ENCODE measurements around the gene KCNG1.
"Not testable (repeated sequence)": the region's sequence is repeated elsewhere in the genome, so short reads cannot be mapped to it uniquely, and the experiment has no call there.

The KCNG1 gene

DNA sequence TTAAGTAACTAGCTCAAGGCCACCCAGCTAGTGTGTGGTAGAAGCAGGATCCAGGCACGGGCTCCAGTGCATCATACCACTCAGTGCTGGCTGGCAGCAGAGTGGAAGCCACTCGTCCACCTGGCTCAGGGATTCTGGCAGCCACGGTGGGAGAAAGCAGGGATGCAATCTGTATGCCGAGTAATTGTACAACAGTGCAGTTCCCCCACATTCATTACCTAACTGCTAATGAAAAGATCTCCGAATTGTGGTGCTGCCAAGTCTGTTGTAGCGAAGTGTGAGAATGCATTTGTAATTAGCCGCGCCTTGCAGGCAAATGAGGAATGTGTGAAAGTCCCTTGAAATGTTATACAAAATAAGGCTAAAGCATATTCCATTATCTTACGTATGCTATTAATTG, 29.0 kb downstream of the KCNG1 start:
- H3K4me3 ChIP-seq (ENCODE audit: low read length), result no peak overlapping the region
- TF ChIP-seq ZNF274 (IDR thresholded peaks at IDR 0.05; ENCODE audit: low read depth, low read length), result no peak

- TF ChIP-seq ZNF274 (IDR thresholded peaks at IDR 0.05; ENCODE audit: low read depth, low read length), result no peak
- H3K4me3 ChIP-seq (ENCODE audit: low read length), result no peak overlapping the region
Observed at GRCh38 chr20:50992733-50993457, 30.0 kb downstream of the KCNG1 start.

- TF ChIP-seq ZNF274 (IDR thresholded peaks at IDR 0.05; ENCODE audit: low read depth, low read length), result no peak
- no peak overlapping the region for H3K4me3 ChIP-seq (ENCODE audit: low read length)
Observed at GRCh38 chr20:50992336-50992732, 30.6 kb downstream of the KCNG1 start.

DNA sequence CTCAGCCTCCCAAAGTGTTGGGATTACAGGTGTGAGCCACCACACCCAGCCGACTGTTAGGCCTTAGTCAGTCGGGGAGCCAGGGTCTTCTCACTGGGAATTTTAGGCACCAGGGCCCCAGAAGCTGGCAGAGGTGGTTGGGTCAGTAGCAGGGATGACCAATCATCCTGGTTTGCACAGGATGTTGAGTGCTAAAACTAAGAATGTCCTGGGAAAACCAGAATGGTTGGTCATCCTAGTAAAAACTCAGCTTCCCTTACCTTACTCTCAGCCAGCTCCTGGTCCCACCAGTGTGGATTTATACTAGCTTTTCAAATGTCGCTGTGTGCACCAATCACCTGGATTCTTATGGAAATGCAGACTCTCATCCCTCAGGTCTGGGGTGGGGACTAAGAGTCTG, 31.8 kb downstream of the KCNG1 start:
- no peak overlapping the region for H3K4me3 ChIP-seq (ENCODE audit: low read length)
- TF ChIP-seq ZNF274 (IDR thresholded peaks at IDR 0.05; ENCODE audit: low read depth, low read length), result no peak

DNA sequence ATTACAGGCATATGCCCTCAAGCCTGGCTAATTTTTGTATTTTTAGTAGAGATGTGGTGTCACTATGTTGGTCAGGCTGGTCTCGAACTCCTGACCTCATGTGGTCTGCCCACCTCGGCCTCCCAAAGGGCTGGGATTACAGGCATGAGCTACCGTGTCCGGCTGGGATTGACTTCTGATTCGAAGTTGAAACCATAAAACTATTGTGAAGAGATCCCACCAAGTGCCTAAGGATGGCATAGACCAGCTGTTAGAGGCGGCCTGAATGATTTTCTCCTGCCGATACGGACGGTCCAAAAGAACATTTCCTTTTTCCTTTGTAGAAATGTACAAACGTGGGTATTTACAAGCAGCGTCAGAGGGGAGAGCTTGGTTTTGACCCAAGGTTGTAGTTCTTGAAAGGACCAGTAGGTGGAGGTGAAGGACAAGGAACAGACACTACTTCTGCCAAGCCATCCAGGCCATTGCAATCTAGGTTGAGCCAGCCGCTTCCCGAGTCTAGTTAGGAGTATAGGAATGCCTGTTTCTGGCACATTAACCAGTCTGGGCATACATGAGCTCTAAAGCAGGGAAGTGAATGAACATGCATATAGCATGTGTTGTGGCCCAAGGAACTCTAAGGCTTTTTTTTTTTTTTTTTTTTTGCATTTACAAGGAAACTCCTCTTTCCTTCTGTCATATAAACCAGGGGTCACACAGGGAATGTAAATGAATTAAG, 35.3 kb downstream of the KCNG1 start:
- no peak for TF ChIP-seq ZNF274 (IDR thresholded peaks at IDR 0.05; ENCODE audit: low read depth, low read length)
- H3K4me3 ChIP-seq (ENCODE audit: low read length), result no peak overlapping the region

GRCh38 chr20:50983321-50983720, 39.6 kb downstream of the KCNG1 start:
- no peak for TF ChIP-seq ZNF274 (IDR thresholded peaks at IDR 0.05; ENCODE audit: low read depth, low read length)
- H3K4me3 ChIP-seq (ENCODE audit: low read length), result no peak overlapping the region

DNA sequence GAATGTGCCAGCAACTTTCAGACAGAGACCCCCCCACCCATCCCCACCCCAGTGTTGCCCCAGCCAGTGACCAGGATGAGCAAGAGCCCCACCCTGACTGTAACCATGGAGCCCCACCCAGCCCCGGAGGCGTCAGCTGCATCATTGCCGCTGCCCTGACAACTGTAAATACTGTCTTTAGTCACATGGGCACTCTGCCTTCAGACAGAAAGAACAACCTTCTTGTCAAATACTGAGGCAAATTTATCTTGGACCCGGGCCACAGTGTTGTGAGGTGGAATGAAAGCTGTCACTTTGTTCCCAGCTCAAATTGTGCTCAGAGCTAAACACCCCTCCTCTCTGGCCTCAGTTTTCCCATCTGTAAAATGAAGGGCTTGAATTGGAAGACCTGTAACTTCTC, 40.5 kb downstream of the KCNG1 start:
- TF ChIP-seq ZNF274 (IDR thresholded peaks at IDR 0.05; ENCODE audit: low read depth, low read length), result no peak
- H3K4me3 ChIP-seq (ENCODE audit: low read length), result no peak overlapping the region

GRCh38 chr20:50981714-50982048, 41.2 kb downstream of the KCNG1 start:
- H3K4me3 ChIP-seq (ENCODE audit: low read length), result no peak overlapping the region

DNA sequence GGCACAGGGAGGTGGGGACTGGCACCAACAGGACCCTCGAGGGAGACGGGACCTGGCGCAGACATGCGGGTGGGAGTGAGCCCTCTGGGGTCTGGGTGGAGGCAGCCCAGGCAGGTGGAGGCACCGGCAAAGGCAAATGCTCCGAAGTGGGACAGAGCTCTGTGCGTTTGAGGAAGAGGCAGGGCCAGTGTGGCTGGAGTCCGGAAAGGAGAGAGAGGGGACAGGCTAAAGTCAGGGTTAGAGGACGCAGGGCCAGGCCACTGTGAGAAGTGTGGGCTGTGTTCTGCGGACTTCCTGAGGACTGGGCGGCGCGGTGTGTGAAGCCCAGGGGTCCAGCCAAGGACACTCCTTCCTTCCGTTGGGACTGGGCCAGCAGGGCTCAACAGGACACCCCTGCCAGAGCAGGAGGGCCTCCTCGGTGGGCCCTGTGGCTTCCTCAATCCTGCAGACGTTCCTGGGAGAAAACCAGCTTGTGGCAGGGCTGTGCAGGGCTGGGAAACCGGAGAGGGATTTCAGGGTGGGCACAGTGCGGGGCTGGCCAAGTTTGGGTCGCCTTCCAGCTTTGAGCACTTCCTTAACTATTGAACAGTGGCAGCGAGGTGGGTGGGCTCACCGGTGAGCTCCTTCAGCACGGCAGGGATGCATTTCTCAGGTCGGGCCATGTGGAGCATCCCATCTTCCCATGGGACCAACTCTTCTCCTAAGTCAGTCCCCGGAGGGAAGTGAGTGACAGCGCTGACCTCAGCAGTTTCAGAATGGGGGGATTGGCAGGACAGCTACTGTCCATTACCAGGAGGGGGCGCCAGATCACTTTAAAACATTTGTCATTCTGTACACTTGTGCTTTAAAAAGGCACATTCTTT, 41.8 kb downstream of the KCNG1 start:
- no peak overlapping the region for H3K4me3 ChIP-seq (ENCODE audit: low read length)
- no peak for TF ChIP-seq ZNF274 (IDR thresholded peaks at IDR 0.05; ENCODE audit: low read depth, low read length)

More at GRCh38 chr20:50981714-50982048, 41.2 kb downstream of the KCNG1 start:
- TF ChIP-seq ZNF274 (IDR thresholded peaks at IDR 0.05; ENCODE audit: low read depth, low read length), result no peak

DNA sequence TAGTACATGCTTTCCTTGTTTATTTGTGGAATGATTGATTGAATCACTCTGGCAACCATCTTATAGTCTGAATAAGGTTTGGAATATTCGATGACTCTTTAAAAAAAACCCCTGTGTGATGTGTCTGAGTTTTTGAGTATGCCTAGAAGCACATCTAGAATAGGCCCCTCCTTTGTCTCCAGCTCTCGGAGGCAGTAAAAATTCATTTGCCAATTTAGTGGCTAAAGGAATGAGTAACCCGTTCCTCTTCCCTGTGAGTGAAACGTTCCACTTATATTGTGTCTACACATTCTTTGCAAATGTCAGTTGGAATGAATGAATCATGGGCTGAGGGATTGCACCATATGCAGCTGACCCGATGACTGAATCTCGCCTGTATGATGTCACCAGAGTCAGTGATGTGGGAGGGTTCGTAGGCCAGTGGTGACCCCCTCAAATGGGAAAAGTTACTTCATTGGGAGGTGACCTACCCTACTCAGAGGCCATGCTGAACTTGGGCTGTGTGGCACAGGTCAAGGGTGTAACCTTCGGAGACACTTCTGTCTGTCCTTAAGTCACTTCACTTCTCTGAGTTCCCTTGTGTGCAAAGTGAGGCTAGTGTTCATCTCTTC, 42.7 kb downstream of the KCNG1 start:
- no peak for TF ChIP-seq ZNF274 (IDR thresholded peaks at IDR 0.05; ENCODE audit: low read depth, low read length)
- no peak overlapping the region for H3K4me3 ChIP-seq (ENCODE audit: low read length)

GRCh38 chr20:50978533-50978932, 44.4 kb downstream of the KCNG1 start:
- H3K4me3 ChIP-seq (ENCODE audit: low read length), result not testable (repeated sequence)

- no peak overlapping the region for H3K4me3 ChIP-seq (ENCODE audit: low read length)
- no peak for TF ChIP-seq ZNF274 (IDR thresholded peaks at IDR 0.05; ENCODE audit: low read depth, low read length)
Observed at GRCh38 chr20:50977066-50978021, 45.6 kb downstream of the KCNG1 start.

DNA sequence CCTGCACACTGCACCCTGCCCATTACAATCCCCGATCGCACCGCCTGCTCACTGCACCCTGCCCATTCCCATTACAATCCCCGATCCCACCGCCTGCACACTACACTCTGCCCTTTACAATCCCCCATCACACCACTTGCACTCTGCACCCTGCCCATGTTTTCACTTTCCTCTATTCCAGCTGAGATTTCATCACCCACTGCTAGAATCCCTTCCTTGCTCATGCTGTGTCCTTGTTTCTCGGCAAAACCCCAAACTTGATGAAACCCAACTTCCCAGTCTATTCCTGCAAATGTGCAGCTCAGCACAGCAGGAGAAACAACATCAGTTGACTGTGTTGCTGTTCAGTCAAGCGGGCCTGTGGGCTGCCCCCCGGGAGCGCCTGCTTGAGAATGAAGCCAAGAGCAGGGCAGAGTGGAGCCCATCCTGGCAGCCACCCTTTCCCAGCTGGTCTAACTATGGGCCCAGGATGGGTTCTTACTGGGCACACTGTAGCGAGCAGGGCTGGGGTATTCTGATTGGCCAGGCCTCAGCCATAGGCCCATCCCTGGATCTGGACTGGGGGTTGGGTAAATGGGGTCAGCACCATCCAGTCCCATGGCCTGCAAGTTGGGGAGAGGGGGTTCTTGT, 47.1 kb downstream of the KCNG1 start:
- no peak overlapping the region for H3K4me3 ChIP-seq (ENCODE audit: low read length)
- TF ChIP-seq ZNF274 (IDR thresholded peaks at IDR 0.05; ENCODE audit: low read depth, low read length), result no peak

Data from GM08714 (cell line).